ENCODE measurements around the gene DOCK2.
"Not testable (repeated sequence)": the region's sequence is repeated elsewhere in the genome, so short reads cannot be mapped to it uniquely, and the experiment has no call there.

The DOCK2 gene

GRCh38 chr5:169656125-169656901 is 19.2 kb downstream of the DOCK2 start:
- Histone ChIP-seq H3K9me3 (ENCODE audit: control insufficient read depth in 2 of 2, low read length in 2 of 2) (no peaks in the 10 kb centered on the region), H3K9ac (ENCODE audit: low read length in 2 of 2) (no peak overlapping the region), H3K36me3 (ENCODE audit: control insufficient read depth in 2 of 2, insufficient read depth in 2 of 2, low read length in 2 of 2) (no peaks in the 10 kb centered on the region), H3K4me1 (ENCODE audit: control insufficient read depth, insufficient read depth, low read length) (peaks cover 6% of the 10 kb centered on the region), H3K27me3 (ENCODE audit: control insufficient read depth in 1 of 2, insufficient read depth in 2 of 2, low read length in 2 of 2) (no peaks in the 10 kb centered on the region), H3K4me3 (ENCODE audit: low read length in 2 of 2) (no peak overlapping the region), H3K27ac (ENCODE audit: low read length) (no peak overlapping the region)

- no peak overlapping the region for H3K4me3 ChIP-seq (ENCODE audit: low read length in 2 of 2)
- no peaks in the 10 kb centered on the region for H3K27me3 ChIP-seq (ENCODE audit: control insufficient read depth in 1 of 2, insufficient read depth in 2 of 2, low read length in 2 of 2)
- no peak overlapping the region for H3K9ac ChIP-seq (ENCODE audit: low read length in 2 of 2)
- H3K4me1 ChIP-seq (ENCODE audit: control insufficient read depth, insufficient read depth, low read length), result peaks cover 1% of the 10 kb centered on the region
- no peaks in the 10 kb centered on the region for H3K36me3 ChIP-seq (ENCODE audit: control insufficient read depth in 2 of 2, insufficient read depth in 2 of 2, low read length in 2 of 2)
- no peaks in the 10 kb centered on the region for H3K9me3 ChIP-seq (ENCODE audit: control insufficient read depth in 2 of 2, low read length in 2 of 2)
- no peak overlapping the region for H3K27ac ChIP-seq (ENCODE audit: low read length)
These were observed 20.1 kb downstream of the DOCK2 start for GRCh38 chr5:169657127-169657526.

GRCh38 chr5:169662451-169662850 is 25.4 kb downstream of the DOCK2 start:
- not testable (repeated sequence) for H3K27me3 ChIP-seq (ENCODE audit: control insufficient read depth in 1 of 2, insufficient read depth in 2 of 2, low read length in 2 of 2); H3K4me3 ChIP-seq (ENCODE audit: low read length in 2 of 2); H3K4me1 ChIP-seq (ENCODE audit: control insufficient read depth, insufficient read depth, low read length); H3K9me3 ChIP-seq (ENCODE audit: control insufficient read depth in 2 of 2, low read length in 2 of 2); H3K27ac ChIP-seq (ENCODE audit: low read length); H3K9ac ChIP-seq (ENCODE audit: low read length in 2 of 2); H3K36me3 ChIP-seq (ENCODE audit: control insufficient read depth in 2 of 2, insufficient read depth in 2 of 2, low read length in 2 of 2)

- H3K4me3 ChIP-seq (ENCODE audit: low read length in 2 of 2), result no peak overlapping the region
- no peaks in the 10 kb centered on the region for H3K4me1 ChIP-seq (ENCODE audit: control insufficient read depth, insufficient read depth, low read length)
- no peak overlapping the region for H3K9ac ChIP-seq (ENCODE audit: low read length in 2 of 2)
- H3K27me3 ChIP-seq (ENCODE audit: control insufficient read depth in 1 of 2, insufficient read depth in 2 of 2, low read length in 2 of 2), result no peaks in the 10 kb centered on the region
- H3K27ac ChIP-seq (ENCODE audit: low read length), result no peak overlapping the region
- no peaks in the 10 kb centered on the region for H3K9me3 ChIP-seq (ENCODE audit: control insufficient read depth in 2 of 2, low read length in 2 of 2)
- H3K36me3 ChIP-seq (ENCODE audit: control insufficient read depth in 2 of 2, insufficient read depth in 2 of 2, low read length in 2 of 2), result no peaks in the 10 kb centered on the region
These were observed 26.5 kb downstream of the DOCK2 start for GRCh38 chr5:169663537-169663936.

- no peaks in the 10 kb centered on the region for H3K4me1 ChIP-seq (ENCODE audit: control insufficient read depth, insufficient read depth, low read length)
- no peaks in the 10 kb centered on the region for H3K36me3 ChIP-seq (ENCODE audit: control insufficient read depth in 2 of 2, insufficient read depth in 2 of 2, low read length in 2 of 2)
- no peak overlapping the region for H3K27ac ChIP-seq (ENCODE audit: low read length)
- H3K9me3 ChIP-seq (ENCODE audit: control insufficient read depth in 2 of 2, low read length in 2 of 2), result no peaks in the 10 kb centered on the region
- H3K9ac ChIP-seq (ENCODE audit: low read length in 2 of 2), result no peak overlapping the region
- H3K27me3 ChIP-seq (ENCODE audit: control insufficient read depth in 1 of 2, insufficient read depth in 2 of 2, low read length in 2 of 2), result peaks cover 0 to 5% of the 10 kb centered on the region in 2 donors
- no peak overlapping the region for H3K4me3 ChIP-seq (ENCODE audit: low read length in 2 of 2)
These were observed 29.3 kb downstream of the DOCK2 start for GRCh38 chr5:169666365-169666764.

- Histone ChIP-seq H3K9ac (ENCODE audit: low read length in 2 of 2) (no peak overlapping the region), H3K4me1 (ENCODE audit: control insufficient read depth, insufficient read depth, low read length) (no peaks in the 10 kb centered on the region), H3K27ac (ENCODE audit: low read length) (no peak overlapping the region), H3K4me3 (ENCODE audit: low read length in 2 of 2) (no peak overlapping the region), H3K36me3 (ENCODE audit: control insufficient read depth in 2 of 2, insufficient read depth in 2 of 2, low read length in 2 of 2) (no peaks in the 10 kb centered on the region), H3K9me3 (ENCODE audit: control insufficient read depth in 2 of 2, low read length in 2 of 2) (no peaks in the 10 kb centered on the region), H3K27me3 (ENCODE audit: control insufficient read depth in 1 of 2, insufficient read depth in 2 of 2, low read length in 2 of 2) (peaks cover 0 to 5% of the 10 kb centered on the region in 2 donors)
These were observed 31.0 kb downstream of the DOCK2 start for GRCh38 chr5:169667896-169668674.

GRCh38 chr5:169668732-169669131 is 31.7 kb downstream of the DOCK2 start:
- H3K9ac ChIP-seq (ENCODE audit: low read length in 2 of 2), result no peak overlapping the region
- no peaks in the 10 kb centered on the region for H3K9me3 ChIP-seq (ENCODE audit: control insufficient read depth in 2 of 2, low read length in 2 of 2)
- no peak overlapping the region for H3K27ac ChIP-seq (ENCODE audit: low read length)
- no peak overlapping the region for H3K4me3 ChIP-seq (ENCODE audit: low read length in 2 of 2)
- H3K4me1 ChIP-seq (ENCODE audit: control insufficient read depth, insufficient read depth, low read length), result no peaks in the 10 kb centered on the region
- no peaks in the 10 kb centered on the region for H3K36me3 ChIP-seq (ENCODE audit: control insufficient read depth in 2 of 2, insufficient read depth in 2 of 2, low read length in 2 of 2)
- peaks cover 0 to 5% of the 10 kb centered on the region in 2 donors for H3K27me3 ChIP-seq (ENCODE audit: control insufficient read depth in 1 of 2, insufficient read depth in 2 of 2, low read length in 2 of 2)

GRCh38 chr5:169670769-169671525 is 33.9 kb downstream of the DOCK2 start:
- no peak overlapping the region for H3K4me3 ChIP-seq (ENCODE audit: low read length in 2 of 2)
- peaks cover 0 to 5% of the 10 kb centered on the region in 2 donors for H3K27me3 ChIP-seq (ENCODE audit: control insufficient read depth in 1 of 2, insufficient read depth in 2 of 2, low read length in 2 of 2)
- no peaks in the 10 kb centered on the region for H3K9me3 ChIP-seq (ENCODE audit: control insufficient read depth in 2 of 2, low read length in 2 of 2)
- no peaks in the 10 kb centered on the region for H3K36me3 ChIP-seq (ENCODE audit: control insufficient read depth in 2 of 2, insufficient read depth in 2 of 2, low read length in 2 of 2)
- no peak overlapping the region for H3K9ac ChIP-seq (ENCODE audit: low read length in 2 of 2)
- H3K4me1 ChIP-seq (ENCODE audit: control insufficient read depth, insufficient read depth, low read length), result no peaks in the 10 kb centered on the region
- no peak overlapping the region for H3K27ac ChIP-seq (ENCODE audit: low read length)

GRCh38 chr5:169682026-169682425 is 45.0 kb downstream of the DOCK2 start:
- no peaks in the 10 kb centered on the region for H3K4me1 ChIP-seq (ENCODE audit: control insufficient read depth, insufficient read depth, low read length)
- H3K9ac ChIP-seq (ENCODE audit: low read length in 2 of 2), result no peak overlapping the region
- no peak overlapping the region for H3K27ac ChIP-seq (ENCODE audit: low read length)
- H3K9me3 ChIP-seq (ENCODE audit: control insufficient read depth in 2 of 2, low read length in 2 of 2), result peaks cover 0 to 3% of the 10 kb centered on the region in 2 donors
- H3K4me3 ChIP-seq (ENCODE audit: low read length in 2 of 2), result no peak overlapping the region
- H3K36me3 ChIP-seq (ENCODE audit: control insufficient read depth in 2 of 2, insufficient read depth in 2 of 2, low read length in 2 of 2), result no peaks in the 10 kb centered on the region
- H3K27me3 ChIP-seq (ENCODE audit: control insufficient read depth in 1 of 2, insufficient read depth in 2 of 2, low read length in 2 of 2), result peaks cover 0 to 3% of the 10 kb centered on the region in 2 donors

GRCh38 chr5:169686137-169686536 is 49.1 kb downstream of the DOCK2 start:
- Histone ChIP-seq H3K36me3 (ENCODE audit: control insufficient read depth in 2 of 2, insufficient read depth in 2 of 2, low read length in 2 of 2) (no peaks in the 10 kb centered on the region), H3K9me3 (ENCODE audit: control insufficient read depth in 2 of 2, low read length in 2 of 2) (no peaks in the 10 kb centered on the region), H3K27me3 (ENCODE audit: control insufficient read depth in 1 of 2, insufficient read depth in 2 of 2, low read length in 2 of 2) (peaks cover 0 to 3% of the 10 kb centered on the region in 2 donors), H3K9ac (ENCODE audit: low read length in 2 of 2) (no peak overlapping the region), H3K27ac (ENCODE audit: low read length) (no peak overlapping the region), H3K4me1 (ENCODE audit: control insufficient read depth, insufficient read depth, low read length) (no peaks in the 10 kb centered on the region), H3K4me3 (ENCODE audit: low read length in 2 of 2) (no peak overlapping the region)

Data from stomach smooth muscle (tissue), 2 donors.